ENCODE data around the gene RALGAPA2. TPM values are rescaled to one million over a fixed set of nuclear protein-coding genes. Genes with fewer than 3 reads are reported as not detected.

RALGAPA2 gene
- total RNA-seq, 1 donor, result 6.2 TPM

- Histone ChIP-seq H3K36me3 (ENCODE audit: insufficient read depth, low read length) (no peaks in the 10 kb centered on the region), H3K9me3 (ENCODE audit: low read depth, low read length) (no peaks in the 10 kb centered on the region), H4K20me1 (ENCODE audit: insufficient read depth, low read length) (no peaks in the 10 kb centered on the region), H3K4me1 (ENCODE audit: insufficient read depth, low read length) (no peaks in the 10 kb centered on the region), H3K27me3 (ENCODE audit: insufficient read depth, low read length) (no peaks in the 10 kb centered on the region), H2AFZ (ENCODE audit: low read length) (no peak overlapping the region), H3K27ac (ENCODE audit: low read depth, low read length) (no peak overlapping the region), H3K79me2 (ENCODE audit: insufficient read depth, low read length) (no peaks in the 10 kb centered on the region), H3K4me3 (ENCODE audit: insufficient read depth, low read length) (no peak overlapping the region), H3K4me2 (ENCODE audit: insufficient read depth, low read length) (no peak overlapping the region)
- TF ChIP-seq CTCF (IDR thresholded peaks at IDR 0.05; ENCODE audit: extremely low read depth, low read depth, low read length), result no peak
- DNase-seq (ENCODE audit: insufficient read length, low spot score, missing footprints), result no peak
Observed at GRCh38 chr20:20505554-20505953, 206.9 kb downstream of the RALGAPA2 start.

GRCh38 chr20:20503777-20504530 lies 208.5 kb downstream of the RALGAPA2 start:
- no peaks in the 10 kb centered on the region for H3K9me3 ChIP-seq (ENCODE audit: low read depth, low read length)
- no peaks in the 10 kb centered on the region for H3K36me3 ChIP-seq (ENCODE audit: insufficient read depth, low read length)
- H3K27me3 ChIP-seq (ENCODE audit: insufficient read depth, low read length), result no peaks in the 10 kb centered on the region
- H3K4me1 ChIP-seq (ENCODE audit: insufficient read depth, low read length), result no peaks in the 10 kb centered on the region
- H3K27ac ChIP-seq (ENCODE audit: low read depth, low read length), result no peak overlapping the region
- no peak overlapping the region for H3K4me2 ChIP-seq (ENCODE audit: insufficient read depth, low read length)
- H4K20me1 ChIP-seq (ENCODE audit: insufficient read depth, low read length), result no peaks in the 10 kb centered on the region
- no peak overlapping the region for H2AFZ ChIP-seq (ENCODE audit: low read length)
- DNase-seq (ENCODE audit: insufficient read length, low spot score, missing footprints), result no peak
- TF ChIP-seq CTCF (IDR thresholded peaks at IDR 0.05; ENCODE audit: extremely low read depth, low read depth, low read length), result no peak
- H3K79me2 ChIP-seq (ENCODE audit: insufficient read depth, low read length), result no peaks in the 10 kb centered on the region
- no peak overlapping the region for H3K4me3 ChIP-seq (ENCODE audit: insufficient read depth, low read length)

DNA sequence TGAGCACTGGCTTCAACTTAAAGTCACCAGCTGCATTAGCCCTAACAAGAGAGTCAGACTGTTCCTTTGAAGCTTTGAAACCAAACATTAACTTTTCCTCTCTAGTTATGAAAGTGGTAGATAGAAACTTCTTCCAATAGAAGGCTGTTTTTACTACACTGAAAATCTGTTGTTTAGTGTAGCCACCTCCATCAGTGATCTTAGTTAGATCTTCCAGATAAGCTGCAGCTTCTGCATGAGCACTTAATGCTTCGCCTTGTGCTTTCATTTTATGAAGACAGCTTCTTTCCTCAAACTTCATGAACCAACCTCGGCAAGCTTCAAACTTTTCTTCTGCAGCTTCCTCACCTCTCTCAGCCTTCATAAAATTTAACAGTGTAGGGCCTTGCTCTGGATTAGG lies 211.3 kb downstream of the RALGAPA2 start:
- TF ChIP-seq CTCF (IDR thresholded peaks at IDR 0.05; ENCODE audit: extremely low read depth, low read depth, low read length), result no peak
- Histone ChIP-seq H2AFZ (ENCODE audit: low read length) (no peak overlapping the region), H4K20me1 (ENCODE audit: insufficient read depth, low read length) (no peaks in the 10 kb centered on the region), H3K4me2 (ENCODE audit: insufficient read depth, low read length) (no peak overlapping the region), H3K27me3 (ENCODE audit: insufficient read depth, low read length) (no peaks in the 10 kb centered on the region), H3K4me1 (ENCODE audit: insufficient read depth, low read length) (no peaks in the 10 kb centered on the region), H3K9me3 (ENCODE audit: low read depth, low read length) (no peaks in the 10 kb centered on the region), H3K4me3 (ENCODE audit: insufficient read depth, low read length) (no peak overlapping the region), H3K79me2 (ENCODE audit: insufficient read depth, low read length) (no peaks in the 10 kb centered on the region), H3K27ac (ENCODE audit: low read depth, low read length) (no peak overlapping the region), H3K36me3 (ENCODE audit: insufficient read depth, low read length) (no peaks in the 10 kb centered on the region)
- DNase-seq (ENCODE audit: insufficient read length, low spot score, missing footprints), result no peak

DNA sequence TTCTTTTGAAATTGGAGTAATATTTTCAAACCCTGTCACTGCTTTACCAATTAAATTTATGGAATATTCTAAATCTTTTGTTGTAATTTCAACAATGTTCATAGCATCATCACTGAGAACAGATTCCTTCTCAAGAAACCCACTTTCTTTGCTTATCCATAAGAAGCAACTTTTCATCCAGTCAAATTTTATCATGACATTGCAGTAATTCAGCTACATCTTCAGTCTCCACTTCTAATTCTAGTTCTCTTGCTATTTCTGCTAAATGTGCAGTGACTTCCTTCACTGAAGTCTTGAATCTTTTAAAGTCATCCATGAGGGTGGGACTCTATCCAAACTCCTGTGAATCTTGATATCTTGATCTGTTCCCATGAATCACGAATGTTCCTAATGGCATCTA lies 212.1 kb downstream of the RALGAPA2 start:
- TF ChIP-seq CTCF (IDR thresholded peaks at IDR 0.05; ENCODE audit: extremely low read depth, low read depth, low read length), result no peak
- Histone ChIP-seq H3K4me1 (ENCODE audit: insufficient read depth, low read length) (no peaks in the 10 kb centered on the region), H3K4me2 (ENCODE audit: insufficient read depth, low read length) (no peak overlapping the region)

More for the DNA sequence above, 212.1 kb downstream of the RALGAPA2 start:
- DNase-seq (ENCODE audit: insufficient read length, low spot score, missing footprints), result no peak
- Histone ChIP-seq H3K36me3 (ENCODE audit: insufficient read depth, low read length) (no peaks in the 10 kb centered on the region), H2AFZ (ENCODE audit: low read length) (no peak overlapping the region), H3K79me2 (ENCODE audit: insufficient read depth, low read length) (no peaks in the 10 kb centered on the region), H3K27me3 (ENCODE audit: insufficient read depth, low read length) (no peaks in the 10 kb centered on the region), H4K20me1 (ENCODE audit: insufficient read depth, low read length) (no peaks in the 10 kb centered on the region), H3K9me3 (ENCODE audit: low read depth, low read length) (no peaks in the 10 kb centered on the region), H3K4me3 (ENCODE audit: insufficient read depth, low read length) (no peak overlapping the region), H3K27ac (ENCODE audit: low read depth, low read length) (no peak overlapping the region)

Data from osteoblast (primary cell).